Peyer's patch (tissue), 4 donors: ENCODE data around the gene ASPDH. TPM values are rescaled to one million over a fixed set of nuclear protein-coding genes. Genes with fewer than 3 reads are reported as not detected.
A peak's percentile ranks its signal among the peaks of the same experiment; 100 is the strongest.

Source experiments
- DNase-seq, 3 donors: peaks; one replicate each; pipeline ENCODE4 v3.0.0-alpha.2; 2017 to 2019
- H3K27ac ChIP-seq, 4 donors: fragments of 200-600 bp; sonication (generic); one replicate each; pipeline ENCODE4 v1.5.1; 2016 to 2019
- H3K27me3 ChIP-seq, 2 donors: fragments of 200-600 bp; sonication (generic); one replicate each; pipeline ENCODE4 v1.5.1; 2019
- H3K36me3 ChIP-seq, 3 donors: fragments of 200-600 bp; sonication (generic); one replicate each; pipeline ENCODE4 v1.5.1; 2016 to 2019
- H3K4me1 ChIP-seq, 4 donors: fragments of 200-600 bp; sonication (generic); one replicate each; pipeline ENCODE4 v1.5.1; 2016 to 2019
- H3K4me3 ChIP-seq, 4 donors: fragments of 200-600 bp; sonication (generic); 1 replicate in 3 of 4; 2 replicates in 1 of 4; pipeline ENCODE4 v1.5.1; 2016 to 2019; ENCODE audit warnings: mild to moderate bottlenecking in 1 of 4
- H3K9me3 ChIP-seq, 4 donors: fragments of 200-600 bp; sonication (generic); one replicate each; pipeline ENCODE4 v1.5.1; 2016 to 2019; ENCODE audit warnings: mild to moderate bottlenecking in 1 of 4
- CTCF ChIP-seq, 6 experiments: fragments of 450-650 bp in 4 of 6; fragments of 200-600 bp in 2 of 6; sonication (generic) in 1 of 6; IDR thresholded peaks; one replicate each; pipeline ENCODE4 v1.5.1; 2017 to 2019; ENCODE audit warnings: antibody characterized with exemption in 6 of 6, mild to moderate bottlenecking in 3 of 6, moderate library complexity in 1 of 6
- POLR2A ChIP-seq, 2 donors: fragments of 450-650 bp; IDR thresholded peaks; one replicate each; pipeline ENCODE4 v1.5.1; 2017; ENCODE audit warnings: antibody characterized with exemption in 2 of 2, mild to moderate bottlenecking in 2 of 2, moderate library complexity in 2 of 2
- total RNA-seq, 4 donors: library from RNA; depleted of rRNA; stranded (reverse); fragments of >200 nt; gene quantifications; one replicate each; pipeline ENCODE4 v1.1.0, GENCODE V29; 2016

ASPDH gene
- total RNA-seq, 4 donors from 2014 or later, result 1.6 to 31.9 (median 4.5) TPM; not detected in 1

- Histone ChIP-seq H3K4me1 (peaks cover 0 to 14% (median 5%) of the 10 kb centered on the region in 4 donors), H3K36me3 (no peaks in the 10 kb centered on the region), H3K27ac (no peak overlapping the region), H3K27me3 (peaks cover 0 to 5% of the 10 kb centered on the region in 2 donors), H3K4me3 (no peak overlapping the region), H3K9me3 (no peaks in the 10 kb centered on the region)
- TF ChIP-seq POLR2A (IDR thresholded peaks at IDR 0.05), result no peak
- TF ChIP-seq CTCF (IDR thresholded peaks at IDR 0.05), result no peak
- DNase-seq, result no peak
Observed at GRCh38 chr19:50554212-50554611, 40.5 kb upstream of the ASPDH start.

- no peak for TF ChIP-seq POLR2A (IDR thresholded peaks at IDR 0.05)
- TF ChIP-seq CTCF (IDR thresholded peaks at IDR 0.05), result no peak
- Histone ChIP-seq H3K9me3 (no peaks in the 10 kb centered on the region), H3K36me3 (no peaks in the 10 kb centered on the region), H3K27ac (no peak overlapping the region), H3K4me3 (no peak overlapping the region), H3K27me3 (peaks cover 0 to 5% of the 10 kb centered on the region in 2 donors), H3K4me1 (peaks cover 0 to 14% (median 5%) of the 10 kb centered on the region in 4 donors)
- DNase-seq, result peak in 1 of 3 donors; percentile 7
Observed at GRCh38 chr19:50553134-50553703, 39.5 kb upstream of the ASPDH start.

GRCh38 chr19:50552540-50552939, 38.8 kb upstream of the ASPDH start:
- DNase-seq, result no peak
- no peaks in the 10 kb centered on the region for H3K36me3 ChIP-seq
- H3K4me1 ChIP-seq, result peaks cover 0 to 14% (median 5%) of the 10 kb centered on the region in 4 donors
- no peak overlapping the region for H3K4me3 ChIP-seq
- H3K27me3 ChIP-seq, result peaks cover 0 to 5% of the 10 kb centered on the region in 2 donors
- TF ChIP-seq POLR2A (IDR thresholded peaks at IDR 0.05), result no peak
- TF ChIP-seq CTCF (IDR thresholded peaks at IDR 0.05), result no peak
- H3K9me3 ChIP-seq, result no peaks in the 10 kb centered on the region
- no peak overlapping the region for H3K27ac ChIP-seq

- no peaks in the 10 kb centered on the region for H3K9me3 ChIP-seq
- no peak for DNase-seq
- no peak overlapping the region for H3K27ac ChIP-seq
- peak overlapping the region in 1 of 4 donors; percentile 21 for H3K4me3 ChIP-seq
- H3K36me3 ChIP-seq, result no peaks in the 10 kb centered on the region
- TF ChIP-seq CTCF (IDR thresholded peaks at IDR 0.05) (no peak), POLR2A (IDR thresholded peaks at IDR 0.05) (no peak)
- H3K27me3 ChIP-seq, result peaks cover 0 to 5% of the 10 kb centered on the region in 2 donors
- H3K4me1 ChIP-seq, result peaks cover 0 to 10% (median 3%) of the 10 kb centered on the region in 4 donors
Observed at GRCh38 chr19:50551715-50552187, 38.0 kb upstream of the ASPDH start.

GRCh38 chr19:50551034-50551714, 37.5 kb upstream of the ASPDH start:
- peaks cover 0 to 4% (median 0%) of the 10 kb centered on the region in 4 donors for H3K4me1 ChIP-seq
- H3K27ac ChIP-seq, result no peak overlapping the region
- no peak for TF ChIP-seq CTCF (IDR thresholded peaks at IDR 0.05)
- no peaks in the 10 kb centered on the region for H3K36me3 ChIP-seq
- H3K9me3 ChIP-seq, result no peaks in the 10 kb centered on the region
- H3K4me3 ChIP-seq, result peak overlapping the region in 2 of 4 donors; percentile 9 to 21
- H3K27me3 ChIP-seq, result peaks cover 0 to 3% of the 10 kb centered on the region in 2 donors
- no peak for DNase-seq
